NCI-H82 treated with DMSO at 0.1 percent for 48 hours (cell line): ENCODE results near the gene CLEC20A.
A peak's percentile ranks its signal among the peaks of the same experiment; 100 is the strongest.
"Not testable (repeated sequence)": the region's sequence is repeated elsewhere in the genome, so short reads cannot be mapped to it uniquely, and the experiment has no call there.

Source experiments
- DNase-seq: peaks from one replicate; lab custom pipeline; 2025; ENCODE audit not compliant: unreplicated experiment; lab: John Stamatoyannopoulos, UW

CLEC20A gene

GRCh38 chr1:178529364-178530036 is 32.7 kb upstream of the CLEC20A start:
- DNase-seq: no peak

DNA sequence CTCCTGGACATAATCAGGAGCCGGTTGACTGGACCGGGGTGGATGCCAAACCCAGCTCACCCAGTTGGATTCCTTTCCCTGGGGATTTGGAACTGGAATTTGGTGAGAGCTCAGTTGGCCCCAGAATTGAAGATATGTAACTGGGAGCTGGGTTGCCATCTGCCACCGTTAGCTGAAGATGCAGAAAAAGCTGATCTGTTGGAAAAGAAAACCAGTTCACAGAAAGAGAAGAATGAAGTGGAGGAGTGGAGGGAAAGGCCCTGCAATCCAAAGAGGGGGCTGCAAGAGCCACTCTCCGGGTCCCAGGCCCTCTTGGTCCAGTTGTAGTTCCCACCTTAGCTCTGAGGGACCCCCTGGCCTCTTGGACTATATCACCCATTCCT is 32.2 kb upstream of the CLEC20A start:
- DNase-seq: no peak

- no peak for DNase-seq
Measured at GRCh38 chr1:178528228-178528952, 31.6 kb upstream of the CLEC20A start.

DNA sequence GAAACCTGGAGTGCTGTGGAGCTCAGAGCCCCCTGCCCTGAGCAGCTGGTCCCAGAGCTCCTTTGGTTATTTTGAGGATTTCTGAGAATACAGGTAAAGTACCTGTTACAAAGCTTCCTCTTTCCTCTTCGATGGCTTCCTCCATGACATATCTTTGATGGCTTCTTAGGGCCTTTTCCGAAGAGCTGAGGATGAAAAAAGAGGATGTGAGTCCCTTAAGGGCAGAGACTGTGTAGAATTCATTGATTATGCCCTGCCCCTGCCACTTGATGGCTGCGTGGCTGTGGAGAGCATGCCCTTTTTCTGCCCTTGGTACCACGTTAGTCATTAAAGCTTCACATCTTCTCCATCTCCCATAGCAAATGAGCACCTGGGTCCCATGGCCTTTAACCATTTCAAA is 30.4 kb upstream of the CLEC20A start:
- DNase-seq: no peak

DNA sequence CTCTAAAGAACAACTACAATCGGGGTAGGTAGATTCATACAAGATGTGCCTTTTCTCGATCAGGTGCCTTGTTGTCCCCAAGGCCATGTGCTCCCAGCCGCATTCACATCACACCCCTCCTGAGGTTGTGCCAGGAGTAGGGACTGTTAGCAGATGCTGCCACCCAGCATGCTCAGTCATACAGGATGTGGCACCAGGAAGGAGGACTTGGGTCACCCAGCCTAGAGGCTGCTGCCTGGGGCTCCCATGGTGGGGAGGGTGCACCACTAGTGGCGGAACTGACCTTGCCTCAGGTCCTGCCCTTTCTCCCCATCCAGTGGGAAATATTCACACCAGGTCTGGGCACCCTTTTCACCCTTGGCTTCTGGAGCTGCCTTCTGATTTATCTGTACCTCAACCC is 24.5 kb upstream of the CLEC20A start:
- DNase-seq: no peak

DNA sequence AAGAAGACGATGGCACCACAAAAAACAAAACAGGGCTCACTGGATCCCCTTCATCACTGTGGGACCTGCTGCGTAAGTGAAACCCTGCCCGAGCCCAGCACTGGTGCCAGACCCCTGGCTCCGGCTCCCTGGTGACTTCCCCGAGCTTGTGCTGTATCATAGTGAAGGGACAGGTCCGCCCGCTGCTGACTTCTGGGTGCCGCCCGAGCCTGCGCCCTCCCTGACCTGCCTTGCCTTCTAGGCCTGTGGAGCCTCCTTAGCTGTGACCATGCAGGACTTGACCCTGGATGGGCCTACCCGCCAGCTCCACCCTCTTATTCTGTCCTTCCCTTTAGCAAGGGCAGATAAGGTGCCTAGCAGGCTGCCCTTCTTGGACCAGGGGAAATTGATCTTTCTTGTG is 24.0 kb upstream of the CLEC20A start:
- DNase-seq: no peak

GRCh38 chr1:178518894-178519293 is 22.1 kb upstream of the CLEC20A start:
- DNase-seq: no peak

DNA sequence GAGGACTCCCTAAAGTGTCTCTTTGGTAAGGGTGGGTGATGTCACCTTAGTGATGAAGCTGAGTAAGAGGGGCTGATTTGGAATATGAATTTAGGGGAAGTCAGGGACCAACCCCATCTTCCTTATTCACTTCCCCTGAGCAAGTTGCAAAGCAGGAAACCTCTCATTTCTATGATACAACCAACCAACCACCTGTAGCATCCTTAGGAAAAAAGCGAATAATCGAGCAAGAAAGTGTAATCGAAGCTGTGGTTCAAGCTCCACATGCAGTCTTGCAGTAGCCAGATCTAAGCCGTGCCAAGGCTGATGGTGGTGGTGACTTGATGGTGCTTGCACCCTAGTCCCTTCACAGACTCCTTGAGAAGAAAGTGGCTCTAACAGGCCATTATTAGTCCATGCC is 19.3 kb upstream of the CLEC20A start:
- no peak for DNase-seq

DNA sequence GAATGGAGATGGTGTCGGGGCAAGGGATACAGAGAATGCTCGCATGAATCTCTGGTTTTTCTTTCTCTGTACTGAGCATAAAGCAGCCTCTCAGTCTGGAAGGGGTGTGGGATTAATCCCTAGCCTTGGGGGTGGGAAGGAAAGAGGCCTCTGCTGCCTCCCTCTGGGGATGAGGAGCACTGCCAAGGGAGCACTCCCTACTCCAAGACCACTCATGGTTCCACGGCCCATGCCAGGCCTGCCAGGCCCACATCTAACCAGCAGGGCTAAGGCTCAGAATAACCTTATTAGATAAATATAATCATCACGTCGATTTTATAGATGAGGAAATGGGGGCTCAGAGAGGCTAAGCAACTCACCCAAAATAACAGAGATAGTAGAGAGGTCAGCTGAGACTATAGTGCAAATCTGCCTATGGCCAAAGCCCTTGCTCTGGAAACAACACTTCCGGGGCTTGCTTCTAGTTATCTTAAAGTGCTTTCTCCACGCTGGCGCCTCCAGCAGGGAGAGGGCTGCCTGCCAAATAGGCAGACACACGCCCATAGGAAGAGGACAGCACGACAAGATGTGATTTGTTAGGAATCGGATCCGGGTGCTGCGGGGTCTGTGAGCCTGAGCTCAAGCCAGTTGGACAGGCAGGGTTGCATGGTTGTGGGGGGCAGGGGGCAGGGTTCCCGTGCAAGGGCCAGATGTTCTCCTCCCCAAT is 16.7 kb upstream of the CLEC20A start:
- DNase-seq: no peak

- no peak for DNase-seq
Measured at GRCh38 chr1:178512566-178513277, 16.0 kb upstream of the CLEC20A start, which contains the start of gene TEX35. TSS of gene TEX35 (plus strand) at chr1:178513109. CDS start at chr1:178513189, 80 bp downstream.

GRCh38 chr1:178510155-178510554 is 13.4 kb upstream of the CLEC20A start:
- no peak for DNase-seq

DNA sequence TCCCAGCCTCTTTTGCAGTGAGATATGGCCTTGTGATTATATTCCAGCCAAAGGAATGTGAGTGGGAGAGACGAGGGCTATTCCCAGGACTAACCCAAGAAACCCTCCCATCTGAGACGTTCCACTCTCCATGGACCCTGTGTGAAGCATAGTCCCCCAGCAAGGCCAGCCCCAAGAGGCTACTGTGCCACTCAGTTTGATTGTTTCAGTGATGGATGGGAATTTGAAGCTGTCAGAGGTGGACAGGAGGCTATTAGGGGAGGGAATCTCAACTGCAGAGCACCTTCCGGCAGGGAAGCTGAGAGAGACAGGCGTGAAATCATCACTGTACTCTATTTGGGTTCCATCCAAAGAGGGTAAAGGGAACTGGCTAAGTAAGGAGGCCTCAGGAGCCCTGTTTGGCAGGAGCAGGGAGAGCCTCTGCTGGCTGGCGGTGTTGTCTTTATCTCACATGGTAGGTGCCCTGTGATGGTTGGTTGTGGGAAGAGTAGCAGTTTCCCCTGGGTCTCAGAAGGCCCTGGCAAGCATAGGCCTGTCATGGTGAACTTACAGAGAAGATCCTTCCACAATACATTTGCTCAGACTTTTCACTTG is 12.7 kb upstream of the CLEC20A start:
- DNase-seq: no peak

DNA sequence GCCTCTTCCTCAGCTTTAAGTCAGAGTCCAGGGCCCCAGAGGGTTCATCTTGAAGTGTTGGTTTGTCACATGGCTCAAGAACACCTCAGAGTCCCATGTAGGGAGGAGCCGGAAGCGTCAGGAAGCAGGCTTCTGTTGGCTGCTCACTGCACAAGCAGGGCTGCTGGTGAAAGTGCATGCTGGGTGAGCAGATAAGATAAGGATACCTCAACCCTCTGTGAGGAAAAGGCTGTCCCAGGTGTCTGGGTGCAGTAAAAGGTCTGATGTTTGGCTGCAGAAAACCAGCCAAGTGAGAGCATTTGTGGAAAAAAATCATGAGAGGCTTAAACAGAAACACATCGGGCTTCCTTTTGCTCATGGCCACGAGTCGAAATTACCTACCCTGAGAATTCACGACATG is 9.9 kb upstream of the CLEC20A start:
- DNase-seq: no peak

DNA sequence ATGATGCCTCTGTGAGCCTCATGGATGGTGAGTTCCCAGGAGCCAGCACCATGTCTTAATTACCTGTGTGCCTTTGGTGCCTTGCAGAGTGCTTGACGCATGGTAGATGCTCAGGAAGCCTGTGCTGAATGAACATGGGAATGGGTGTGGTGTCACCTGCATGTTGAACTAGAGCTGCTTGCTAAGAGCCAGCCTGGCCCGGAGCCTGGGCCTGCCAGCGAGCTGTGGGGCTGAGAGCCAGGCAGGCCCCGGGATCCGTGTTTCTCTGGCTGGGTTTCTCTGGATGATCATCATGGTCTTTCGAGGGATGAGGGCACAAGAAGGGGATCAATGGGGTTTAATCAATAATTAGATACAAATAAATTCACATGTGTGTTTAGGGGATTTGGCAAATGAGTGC is 9.4 kb upstream of the CLEC20A start:
- DNase-seq: no peak

GRCh38 chr1:178504286-178504685 is 7.5 kb upstream of the CLEC20A start:
- DNase-seq: no peak

GRCh38 chr1:178503849-178504248 is 7.1 kb upstream of the CLEC20A start:
- DNase-seq: no peak

DNA sequence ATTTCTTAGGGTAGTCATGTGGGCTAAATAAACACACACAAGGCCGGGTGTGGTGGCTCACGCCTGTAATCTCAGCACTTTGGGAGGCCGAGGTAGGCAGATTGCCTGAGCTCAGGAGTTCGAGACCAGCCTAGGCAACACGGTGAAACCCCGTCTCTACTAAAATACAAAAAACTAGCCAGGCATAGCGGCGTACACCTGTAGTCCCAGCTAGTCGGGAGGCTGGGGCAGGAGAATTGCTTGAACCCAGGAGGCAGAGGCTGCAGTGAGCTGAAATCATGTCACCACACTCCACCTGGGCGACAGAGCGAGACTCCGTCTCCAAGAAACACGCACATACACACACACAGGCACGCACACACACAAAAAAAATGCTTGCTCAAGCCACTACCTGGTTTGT is 6.6 kb upstream of the CLEC20A start:
- not testable (repeated sequence) for DNase-seq

DNA sequence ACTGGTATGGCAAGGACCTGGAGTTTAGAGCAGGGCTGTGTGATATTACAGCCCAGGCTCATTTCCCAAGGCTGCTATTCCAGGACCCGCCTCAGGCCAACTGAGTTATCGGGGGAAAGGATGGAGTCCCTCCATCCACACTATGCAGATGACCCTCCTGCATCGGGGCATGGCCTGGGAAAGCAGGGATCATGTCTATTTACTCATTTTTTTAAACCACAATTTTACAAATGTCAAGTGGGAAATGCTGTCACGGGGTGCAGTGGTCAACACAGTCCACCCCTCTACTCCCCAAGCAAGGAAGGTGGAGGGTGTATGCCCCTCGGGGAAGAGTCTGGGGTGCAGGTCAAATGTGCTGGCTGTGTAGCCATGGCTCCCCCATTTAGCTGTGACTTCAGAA is 6.1 kb upstream of the CLEC20A start:
- DNase-seq: no peak

DNA sequence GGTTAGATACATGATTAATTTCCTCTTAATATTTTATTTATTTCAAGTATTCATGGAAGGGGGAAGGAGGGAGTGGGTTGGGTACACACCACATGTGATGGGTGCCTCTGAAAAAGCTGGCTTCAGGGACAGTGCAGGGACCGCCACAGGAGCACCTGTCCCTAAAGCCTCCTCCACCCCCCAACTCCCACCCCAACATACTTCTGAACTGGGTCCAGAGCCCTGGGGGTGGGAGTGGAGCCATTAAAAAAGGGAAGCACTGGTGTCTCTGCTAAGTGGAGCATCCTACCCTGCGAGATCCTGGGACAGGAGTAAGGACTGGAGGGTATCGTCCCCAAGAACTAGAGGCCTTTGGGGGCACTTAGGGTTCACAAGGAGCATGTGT is 5.6 kb upstream of the CLEC20A start:
- no peak for DNase-seq

- peak; percentile 63 for DNase-seq
Measured at GRCh38 chr1:178501705-178502329, 5.1 kb upstream of the CLEC20A start.
